Tibial nerve (tissue), 4 donors: ENCODE results near the gene EEPD1. TPM values are rescaled to one million over a fixed set of nuclear protein-coding genes. Genes with fewer than 3 reads are reported as not detected.
"Not testable (repeated sequence)": the region's sequence is repeated elsewhere in the genome, so short reads cannot be mapped to it uniquely, and the experiment has no call there.

Experiments
- DNase-seq, 2 donors: peaks; one replicate each; pipeline ENCODE4 v3.0.0-alpha.2; 2019; ENCODE audit warnings: low spot score in 2 of 2
- H3K27ac ChIP-seq, 4 donors: fragments of 200-600 bp; sonication (generic) in 3 of 4; one replicate each; pipeline ENCODE4 v1.5.1; 2017 to 2019; ENCODE audit warnings: mild to moderate bottlenecking in 1 of 4
- H3K27me3 ChIP-seq, 2 donors: fragments of 200-600 bp; sonication (generic) in 1 of 2; one replicate each; pipeline versions ENCODE4 v1.5.1 to v1.6.0; 2017 to 2019
- H3K36me3 ChIP-seq, 3 donors: fragments of 200-600 bp; sonication (generic); one replicate each; pipeline ENCODE4 v1.5.1; 2018 to 2019
- H3K4me1 ChIP-seq, 4 donors: fragments of 200-600 bp; sonication (generic) in 3 of 4; one replicate each; pipeline ENCODE4 v1.5.1; 2017 to 2019
- H3K4me3 ChIP-seq, 4 donors: fragments of 200-600 bp; sonication (generic) in 3 of 4; one replicate each; pipeline ENCODE4 v1.5.1; 2017 to 2019; ENCODE audit warnings: mild to moderate bottlenecking in 1 of 4, moderate library complexity in 1 of 4
- H3K9me3 ChIP-seq, 4 donors: fragments of 200-600 bp; sonication (generic) in 3 of 4; one replicate each; pipeline ENCODE4 v1.5.1; 2017 to 2019
- CTCF ChIP-seq, 5 experiments: fragments of 200-600 bp in 3 of 5; fragments of 450-650 bp in 2 of 5; sonication (generic) in 3 of 5; IDR thresholded peaks; one replicate each; pipeline ENCODE4 v1.5.1; 2016 to 2019; ENCODE audit warnings: antibody characterized with exemption in 5 of 5, mild to moderate bottlenecking in 3 of 5, moderate library complexity in 2 of 5
- EP300 ChIP-seq, 2 donors: sonication (generic); formaldehyde crosslinking; IDR thresholded peaks; one replicate each; pipeline ENCODE4 v1.6.1; 2017; ENCODE audit warnings: antibody characterized with exemption in 2 of 2, mild to moderate bottlenecking in 1 of 2
- POLR2A ChIP-seq, 2 donors: fragments of 450-650 bp; IDR thresholded peaks; one replicate each; pipeline ENCODE4 v1.6.1; 2017; ENCODE audit warnings: antibody characterized with exemption in 2 of 2, mild to moderate bottlenecking in 2 of 2, moderate library complexity in 2 of 2
- WGBS, 2 donors: methylation state at CpG; one replicate each; pipeline ENCODE4 v1.1.5; 2018; 5-methylcytosine and 5-hydroxymethylcytosine counted together
- total RNA-seq, 4 donors: library from RNA; depleted of rRNA; stranded (reverse); fragments of >200 nt; gene quantifications; one replicate each; pipeline ENCODE4 v1.1.0, GENCODE V29; 2016

Gene EEPD1
- total RNA-seq, 4 donors from 2014 or later: 9.0 to 18.0 (median 16.5) TPM

GRCh38 chr7:36318116-36318515, 165.1 kb downstream of the EEPD1 start:
- 74 to 79% methylated on average over 8 of the region's 8 CpGs for WGBS, 2 donors
- TF ChIP-seq POLR2A (IDR thresholded peaks at IDR 0.05): no peak
- TF ChIP-seq EP300 (IDR thresholded peaks at IDR 0.05): no peak
- TF ChIP-seq CTCF (IDR thresholded peaks at IDR 0.05): no peak
- Histone ChIP-seq H3K36me3 (no peaks in the 10 kb centered on the region), H3K4me3 (no peak overlapping the region), H3K9me3 (no peaks in the 10 kb centered on the region), H3K4me1 (peaks cover 0 to 9% (median 0%) of the 10 kb centered on the region in 4 donors), H3K27me3 (no peaks in the 10 kb centered on the region), H3K27ac (no peak overlapping the region)
- no peak for DNase-seq

GRCh38 chr7:36321284-36321683, 168.2 kb downstream of the EEPD1 start:
- not testable (repeated sequence) for DNase-seq, H3K27ac ChIP-seq, H3K4me1 ChIP-seq, H3K9me3 ChIP-seq, H3K4me3 ChIP-seq, H3K27me3 ChIP-seq, H3K36me3 ChIP-seq
- WGBS, 2 donors: 92 to 93% methylated on average over 3 of the region's 3 CpGs

- Histone ChIP-seq H3K4me1 (no peaks in the 10 kb centered on the region), H3K9me3 (no peaks in the 10 kb centered on the region), H3K36me3 (peaks cover 0 to 26% (median 0%) of the 10 kb centered on the region in 3 donors), H3K4me3 (no peak overlapping the region), H3K27me3 (no peaks in the 10 kb centered on the region), H3K27ac (no peak overlapping the region)
- WGBS, 2 donors: 93 to 95% methylated on average over 4 of the region's 4 CpGs
- TF ChIP-seq CTCF (IDR thresholded peaks at IDR 0.05) (no peak), EP300 (IDR thresholded peaks at IDR 0.05) (no peak), POLR2A (IDR thresholded peaks at IDR 0.05) (no peak)
- DNase-seq: no peak
Observed at GRCh38 chr7:36336390-36336789, 183.3 kb downstream of the EEPD1 start.

GRCh38 chr7:36338256-36338655, 185.2 kb downstream of the EEPD1 start:
- TF ChIP-seq CTCF (IDR thresholded peaks at IDR 0.05) (no peak), POLR2A (IDR thresholded peaks at IDR 0.05) (no peak), EP300 (IDR thresholded peaks at IDR 0.05) (no peak)
- no peaks in the 10 kb centered on the region for H3K27me3 ChIP-seq
- 95% methylated on average over 3 of the region's 3 CpGs for WGBS, 2 donors

GRCh38 chr7:36343548-36343947, 190.5 kb downstream of the EEPD1 start:
- 95 to 96% methylated on average over 1 of the region's 1 CpG for WGBS, 2 donors
- peaks cover 0 to 7% (median 0%) of the 10 kb centered on the region in 4 donors for H3K4me1 ChIP-seq
- H3K4me3 ChIP-seq: no peak overlapping the region
- no peak for DNase-seq
- no peaks in the 10 kb centered on the region for H3K9me3 ChIP-seq
- H3K27ac ChIP-seq: no peak overlapping the region
- no peak for TF ChIP-seq EP300 (IDR thresholded peaks at IDR 0.05)
- TF ChIP-seq POLR2A (IDR thresholded peaks at IDR 0.05): no peak
- TF ChIP-seq CTCF (IDR thresholded peaks at IDR 0.05): no peak
- no peaks in the 10 kb centered on the region for H3K36me3 ChIP-seq
- H3K27me3 ChIP-seq: no peaks in the 10 kb centered on the region

More at GRCh38 chr7:36338256-36338655, 185.2 kb downstream of the EEPD1 start:
- DNase-seq: no peak
- H3K27ac ChIP-seq: no peak overlapping the region
- H3K4me1 ChIP-seq: no peaks in the 10 kb centered on the region
- no peak overlapping the region for H3K4me3 ChIP-seq
- peaks cover 0 to 10% (median 0%) of the 10 kb centered on the region in 3 donors for H3K36me3 ChIP-seq
- no peaks in the 10 kb centered on the region for H3K9me3 ChIP-seq

GRCh38 chr7:36344622-36345021, 191.6 kb downstream of the EEPD1 start:
- DNase-seq: no peak
- Histone ChIP-seq H3K27me3 (no peaks in the 10 kb centered on the region), H3K4me1 (peaks cover 0 to 14% (median 0%) of the 10 kb centered on the region in 4 donors), H3K27ac (no peak overlapping the region), H3K4me3 (no peak overlapping the region), H3K9me3 (no peaks in the 10 kb centered on the region), H3K36me3 (no peaks in the 10 kb centered on the region)
- WGBS, 2 donors: 80% methylated on average over 2 of the region's 2 CpGs
- TF ChIP-seq EP300 (IDR thresholded peaks at IDR 0.05): no peak
- TF ChIP-seq CTCF (IDR thresholded peaks at IDR 0.05): no peak
- no peak for TF ChIP-seq POLR2A (IDR thresholded peaks at IDR 0.05)
